MCF 10A (cell line): Measurements from ENCODE around the gene GPHN. TPM values are rescaled to one million over a fixed set of nuclear protein-coding genes. Genes with fewer than 3 reads are reported as not detected.
A peak's percentile ranks its signal among the peaks of the same experiment; 100 is the strongest.

Source experiments
- BruUV-seq: library from RNA; stranded (reverse); fragments of 400-500 nt; replicated peaks from 2 replicates; lab custom pipeline; 2021; lab: Mats Ljungman, UMichigan
- CTCF ChIA-PET: fragments of 300-600 bp; sonication (Branson Sonifier 250); formaldehyde crosslinking; extraction: SDS; loops from one replicate; lab custom pipeline; 2021; ENCODE audit warnings: antibody characterized with exemption, inconsistent platforms; lab: Yijun Ruan, JAX
- POLR2A ChIA-PET: fragments of 300-600, 350-650 bp; sonication (Branson Sonifier 250); formaldehyde crosslinking; extraction: SDS; loops from one replicate; lab custom pipeline; 2020; ENCODE audit warnings: antibody characterized with exemption, inconsistent platforms; lab: Yijun Ruan, JAX
- DNase-seq: peaks from one replicate; pipeline ENCODE4 v3.0.0-alpha.2; 2018; ENCODE audit not compliant: unreplicated experiment
- H3K27ac Mint-ChIP-seq: one replicate; pipeline ENCODE4 v1.8.0; 2022; ENCODE audit warnings: mild to moderate bottlenecking, low read depth, mixed read lengths; ENCODE audit not compliant: unreplicated experiment
- H3K27me3 Mint-ChIP-seq: one replicate; pipeline ENCODE4 v1.8.0; 2022; ENCODE audit warnings: mixed read lengths; ENCODE audit not compliant: insufficient read depth, unreplicated experiment
- H3K36me3 Mint-ChIP-seq: one replicate; pipeline ENCODE4 v1.8.0; 2022; ENCODE audit warnings: mild to moderate bottlenecking, moderate library complexity, mixed read lengths; ENCODE audit not compliant: insufficient read depth, unreplicated experiment
- H3K4me1 Mint-ChIP-seq: one replicate; pipeline ENCODE4 v1.8.0; 2022; ENCODE audit warnings: mixed read lengths; ENCODE audit not compliant: insufficient read depth, unreplicated experiment
- H3K4me3 Mint-ChIP-seq: one replicate; pipeline ENCODE4 v1.8.0; 2022; ENCODE audit warnings: mild to moderate bottlenecking, moderate library complexity, mixed read lengths; ENCODE audit not compliant: unreplicated experiment
- H3K9me3 Mint-ChIP-seq: one replicate; pipeline ENCODE4 v1.8.0; 2022; ENCODE audit warnings: mixed read lengths; ENCODE audit not compliant: unreplicated experiment
- intact Hi-C: fragments of 100-400 bp; cut with micrococcal nuclease; formaldehyde crosslinking; loops from 2 replicates; pipeline ENCODE4 v1.14.1; 2022
- total RNA-seq: library from RNA; stranded (reverse); gene quantifications from 2 replicates; pipeline ENCODE4 v1.2.3, GENCODE V29; 2022
- TF ChIP-seq, protein P1 (sequence below): fragments of 200-600 bp; IDR thresholded peaks from one replicate; pipeline ENCODE4 v1.8.0; 2022; ENCODE audit warnings: antibody characterized with exemption, mild to moderate bottlenecking; ENCODE audit not compliant: unreplicated experiment

The GPHN gene
- total RNA-seq, 1 experiment from 2014 or later = 26.8 TPM

DNA sequence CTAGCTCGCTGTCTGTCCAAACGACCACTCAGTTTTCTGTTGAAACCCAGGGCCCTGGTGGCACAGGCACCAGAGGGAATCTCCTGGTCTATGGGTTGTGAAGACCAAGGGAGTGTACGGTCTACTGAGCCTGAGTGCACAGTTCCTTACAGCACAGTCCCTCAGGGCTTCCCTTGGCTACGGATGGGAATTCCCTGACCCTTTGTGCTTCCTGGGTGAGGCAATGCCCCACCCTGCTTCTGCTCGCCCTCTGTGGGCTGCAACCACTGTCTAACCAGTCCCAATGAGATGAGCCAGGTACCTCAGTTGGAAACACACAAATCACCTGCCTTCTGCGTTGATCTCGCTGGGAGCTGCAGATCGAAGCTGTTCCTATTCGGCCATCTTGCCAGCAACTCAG lies 22.6 kb downstream of the GPHN start:
- Mint-ChIP-seq H3K36me3 (no peaks in the 10 kb centered on the region), H3K27me3 (no peaks in the 10 kb centered on the region), H3K27ac (no peak overlapping the region), H3K9me3 (peaks cover 17% of the 10 kb centered on the region), H3K4me1 (no peaks in the 10 kb centered on the region), H3K4me3 (no peak overlapping the region)
- ChIA-PET POLR2A (no interaction called here), CTCF (interaction anchor here (0.6 to 1.6 kb wide), 3 partner anchors 11 to 864 kb away, joined by 3 to 4 read pairs (median 3); no protein-coding TSS in a partner anchor)
- no TSS peak for BruUV-seq
- intact Hi-C loops = no loop called here
- TF ChIP-seq, protein P1, sequence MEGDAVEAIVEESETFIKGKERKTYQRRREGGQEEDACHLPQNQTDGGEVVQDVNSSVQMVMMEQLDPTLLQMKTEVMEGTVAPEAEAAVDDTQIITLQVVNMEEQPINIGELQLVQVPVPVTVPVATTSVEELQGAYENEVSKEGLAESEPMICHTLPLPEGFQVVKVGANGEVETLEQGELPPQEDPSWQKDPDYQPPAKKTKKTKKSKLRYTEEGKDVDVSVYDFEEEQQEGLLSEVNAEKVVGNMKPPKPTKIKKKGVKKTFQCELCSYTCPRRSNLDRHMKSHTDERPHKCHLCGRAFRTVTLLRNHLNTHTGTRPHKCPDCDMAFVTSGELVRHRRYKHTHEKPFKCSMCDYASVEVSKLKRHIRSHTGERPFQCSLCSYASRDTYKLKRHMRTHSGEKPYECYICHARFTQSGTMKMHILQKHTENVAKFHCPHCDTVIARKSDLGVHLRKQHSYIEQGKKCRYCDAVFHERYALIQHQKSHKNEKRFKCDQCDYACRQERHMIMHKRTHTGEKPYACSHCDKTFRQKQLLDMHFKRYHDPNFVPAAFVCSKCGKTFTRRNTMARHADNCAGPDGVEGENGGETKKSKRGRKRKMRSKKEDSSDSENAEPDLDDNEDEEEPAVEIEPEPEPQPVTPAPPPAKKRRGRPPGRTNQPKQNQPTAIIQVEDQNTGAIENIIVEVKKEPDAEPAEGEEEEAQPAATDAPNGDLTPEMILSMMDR = no peak
- DNase-seq = peak; percentile 48

DNA sequence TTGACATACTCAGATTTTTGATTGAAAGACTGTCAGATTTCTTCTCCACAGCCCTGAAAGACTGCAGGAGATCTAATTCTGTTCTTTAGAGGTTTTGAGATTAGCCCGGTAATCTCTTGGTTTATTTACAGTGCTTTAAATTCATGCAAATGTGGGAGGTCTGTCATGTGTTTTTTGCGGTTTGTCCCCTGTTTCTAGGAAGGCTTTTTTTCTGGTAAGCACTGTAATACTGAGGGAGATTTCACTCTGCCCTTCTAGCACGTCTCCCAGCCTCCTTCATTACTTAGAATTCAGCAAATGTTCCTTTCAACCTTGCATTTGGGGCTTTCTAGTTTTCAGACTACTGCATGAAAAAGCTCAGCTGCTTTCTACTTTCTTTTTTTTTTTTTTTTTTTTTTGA lies 31.1 kb downstream of the GPHN start:
- TF ChIP-seq, protein P1 = no peak
- Mint-ChIP-seq H3K9me3 (no peaks in the 10 kb centered on the region), H3K27me3 (no peaks in the 10 kb centered on the region), H3K4me3 (no peak overlapping the region), H3K27ac (no peak overlapping the region), H3K36me3 (no peaks in the 10 kb centered on the region), H3K4me1 (peaks cover 4% of the 10 kb centered on the region)
- intact Hi-C loops = no loop called here
- DNase-seq = no peak
- ChIA-PET CTCF (no interaction called here), POLR2A (no interaction called here)
- no TSS peak for BruUV-seq

DNA sequence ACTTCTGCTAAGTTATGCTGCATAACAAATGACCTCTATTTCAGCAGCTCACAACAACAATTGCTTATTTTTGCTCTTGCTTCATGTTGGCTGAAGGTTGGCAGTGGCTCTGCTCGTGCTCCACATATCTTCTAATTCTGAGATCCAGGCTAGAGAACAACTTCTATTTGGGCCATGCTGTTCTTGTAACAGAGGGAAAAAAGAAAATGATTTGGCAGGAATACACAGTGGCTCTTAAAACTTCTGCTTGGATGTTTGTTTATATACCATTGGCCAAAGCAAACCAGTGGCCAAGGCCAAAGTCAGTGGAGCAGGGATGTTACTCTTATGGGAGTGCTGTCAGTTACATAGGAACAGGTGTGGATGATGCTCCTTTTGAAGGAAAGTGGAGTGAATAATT lies 32.1 kb downstream of the GPHN start:
- intact Hi-C loops = no loop called here
- no peak for DNase-seq
- Mint-ChIP-seq H3K4me1 (peaks cover 4% of the 10 kb centered on the region), H3K4me3 (no peak overlapping the region), H3K27me3 (no peaks in the 10 kb centered on the region), H3K27ac (no peak overlapping the region), H3K36me3 (no peaks in the 10 kb centered on the region), H3K9me3 (no peaks in the 10 kb centered on the region)
- ChIA-PET CTCF (no interaction called here), POLR2A (no interaction called here)
- BruUV-seq = no TSS peak
- TF ChIP-seq, protein P1 = no peak

DNA sequence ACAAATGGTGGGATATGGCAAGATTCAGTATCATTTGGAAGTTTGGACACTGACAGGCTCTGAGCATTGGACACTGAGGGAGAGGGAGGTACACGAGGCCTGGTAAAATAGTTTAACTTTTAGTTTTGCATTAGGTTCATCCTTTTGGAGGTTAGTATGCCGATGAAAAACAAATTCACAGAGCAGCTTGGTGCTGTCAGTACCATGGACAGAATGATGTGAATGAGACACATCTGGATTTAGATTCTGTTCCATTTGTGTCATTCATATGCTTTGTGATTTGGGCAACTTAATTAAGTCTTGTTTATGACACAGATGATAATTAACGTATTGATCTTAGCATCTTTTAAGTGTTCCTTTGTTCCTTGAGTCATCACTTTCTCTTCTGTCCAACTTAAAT lies 33.7 kb downstream of the GPHN start:
- Mint-ChIP-seq H3K4me3 (no peak overlapping the region), H3K27ac (no peak overlapping the region), H3K9me3 (no peaks in the 10 kb centered on the region), H3K4me1 (peaks cover 3% of the 10 kb centered on the region), H3K27me3 (no peaks in the 10 kb centered on the region), H3K36me3 (no peaks in the 10 kb centered on the region)
- CTCF ChIA-PET = interaction anchor here (0.5 kb wide), 1 partner anchor 9 kb away, joined by 3 read pairs; no protein-coding TSS in a partner anchor
- TF ChIP-seq, protein P1 = no peak
- POLR2A ChIA-PET = interaction anchor here (1.1 kb wide), 1 partner anchor 15 kb away, joined by 3 read pairs; no protein-coding TSS in a partner anchor
- intact Hi-C loops = no loop called here
- no peak for DNase-seq
- no TSS peak for BruUV-seq
